H1 (cell line): ENCODE data around the gene TTC23. TPM values are rescaled to one million over a fixed set of nuclear protein-coding genes. Genes with fewer than 3 reads are reported as not detected.
A peak's percentile ranks its signal among the peaks of the same experiment; 100 is the strongest.

Experiments used
- CTCF ChIA-PET: fragments of 300-600 bp; sonication (Branson Sonifier 250); formaldehyde crosslinking; loops from one replicate; lab custom pipeline; 2021; ENCODE audit not compliant: partially characterized antibody; lab: Charles Lee
- POLR2A ChIA-PET: fragments of 300-600 bp; sonication (Branson Sonifier 250); formaldehyde crosslinking; loops from one replicate; lab custom pipeline; 2021; ENCODE audit warnings: inconsistent platforms; ENCODE audit not compliant: partially characterized antibody; lab: Charles Lee
- DNase-seq, 2 experiments: peaks; one replicate each; pipeline versions ENCODE4 v3.0.0 to v3.0.0-alpha.2; 2010 to 2022; ENCODE audit warnings: low spot score in 2 of 2, low read depth in 1 of 2, mixed read lengths in 1 of 2
- FAIRE-seq: peaks from 2 replicates; lab custom pipeline; 2011; peaks lifted over from hg19 to GRCh38; lab: Jason Lieb, UNC
- H2AFZ ChIP-seq: 2 replicates; pipeline ENCODE4 v1.8.1; 2012; ENCODE audit warnings: low read length, inconsistent platforms
- H2AK5ac ChIP-seq: 2 replicates; pipeline ENCODE4 v1.6.1; 2013; ENCODE audit warnings: low read depth, low read length
- H2BK120ac ChIP-seq: replicated peaks from 2 replicates; pipeline ENCODE3; 2013; ENCODE audit warnings: low read depth, low read length, inconsistent platforms
- H2BK12ac ChIP-seq: 2 replicates; pipeline ENCODE4 v1.6.1; 2013; ENCODE audit warnings: low read depth, low read length
- H2BK15ac ChIP-seq: 2 replicates; pipeline ENCODE4 v1.6.1; 2013; ENCODE audit warnings: low read length
- H2BK20ac ChIP-seq: 2 replicates; pipeline ENCODE4 v1.6.1; 2013; ENCODE audit warnings: low read length
- H2BK5ac ChIP-seq: 2 replicates; pipeline ENCODE4 v1.6.1; 2013; ENCODE audit warnings: low read depth, low read length
- H3K14ac ChIP-seq: 2 replicates; pipeline ENCODE4 v1.6.1; 2013; ENCODE audit warnings: inconsistent platforms; ENCODE audit not compliant: insufficient read length
- H3K18ac ChIP-seq: 2 replicates; pipeline ENCODE4 v1.6.1; 2013; ENCODE audit warnings: low read length; ENCODE audit errors: extremely low read depth
- H3K23ac ChIP-seq: 2 replicates; pipeline ENCODE4 v1.6.1; 2013; ENCODE audit warnings: inconsistent platforms; ENCODE audit not compliant: insufficient read length
- H3K23me2 ChIP-seq: 2 replicates; pipeline ENCODE4 v1.6.1; 2013; ENCODE audit warnings: low read depth, low read length
- H3K27ac ChIP-seq: 2 replicates; pipeline ENCODE4 v1.6.1; 2011; ENCODE audit warnings: low read depth, low read length, inconsistent platforms
- H3K27me3 ChIP-seq, 4 experiments: replicated peaks in 1 of 4; 1 replicate in 1 of 4; 2 replicates in 3 of 4; pipeline versions ENCODE4 v1.6.1 to v1.8.1; 2011 to 2013; ENCODE audit warnings: low read length in 3 of 4, mild to moderate bottlenecking in 3 of 4, inconsistent platforms in 2 of 4, mixed read lengths in 2 of 4, moderate library complexity in 1 of 4; ENCODE audit not compliant: control insufficient read depth in 3 of 4, insufficient read depth in 3 of 4; ENCODE audit errors: extremely low read depth in 1 of 4
- H3K36me3 ChIP-seq, 4 experiments: 2 replicates each; pipeline versions ENCODE4 v1.6.1 to v1.8.1; 2011 to 2013; ENCODE audit warnings: mild to moderate bottlenecking in 4 of 4, low read length in 3 of 4, moderate library complexity in 2 of 4, control low read depth in 1 of 4, inconsistent platforms in 1 of 4; ENCODE audit not compliant: insufficient read depth in 4 of 4, control insufficient read depth in 2 of 4
- H3K4ac ChIP-seq: replicated peaks from 2 replicates; pipeline ENCODE3; 2013; ENCODE audit warnings: low read length, low read depth, mixed read lengths, inconsistent platforms; ENCODE audit not compliant: insufficient read length
- H3K4me1 ChIP-seq, 4 experiments: replicated peaks in 1 of 4; 1 replicate in 1 of 4; 2 replicates in 3 of 4; pipeline versions ENCODE4 v1.6.1 to v1.8.1; 2011 to 2013; ENCODE audit warnings: low read length in 3 of 4, inconsistent platforms in 2 of 4, mixed read lengths in 1 of 4; ENCODE audit not compliant: insufficient read depth in 4 of 4, control insufficient read depth in 3 of 4
- H3K4me2 ChIP-seq, 2 experiments: 2 replicates each; pipeline versions ENCODE4 v1.6.1 to v1.8.1; 2011 to 2013; ENCODE audit warnings: low read depth in 2 of 2, low read length in 2 of 2, control low read depth in 1 of 2, inconsistent platforms in 1 of 2, mild to moderate bottlenecking in 1 of 2; ENCODE audit not compliant: insufficient read depth in 1 of 2
- H3K4me3 ChIP-seq, 4 experiments: fragments of 200-600, 300-600 bp in 1 of 4; sonication (generic), shearing (Covaris generic), sonication (Bioruptor Twin) in 1 of 4; 2 replicates each; pipeline versions ENCODE4 v1.5.1 to v1.8.1; 2011 to 2016; ENCODE audit warnings: low read length in 4 of 4, low read depth in 3 of 4, control low read depth in 2 of 4, inconsistent platforms in 2 of 4, mild to moderate bottlenecking in 2 of 4, mixed read lengths in 1 of 4, moderate library complexity in 1 of 4; ENCODE audit not compliant: insufficient read depth in 2 of 4; ENCODE audit errors: extremely low read depth in 1 of 4
- H3K56ac ChIP-seq: replicated peaks from 2 replicates; pipeline ENCODE3; 2013; ENCODE audit warnings: low read depth, mild to moderate bottlenecking, mixed read lengths, low read length, inconsistent platforms; ENCODE audit not compliant: insufficient read length
- H3K79me1 ChIP-seq: 2 replicates; pipeline ENCODE4 v1.6.1; 2013; ENCODE audit warnings: low read depth, low read length, control low read depth
- H3K79me2 ChIP-seq, 2 experiments: 2 replicates each; pipeline versions ENCODE4 v1.6.1 to v1.8.1; 2012 to 2013; ENCODE audit warnings: low read length in 2 of 2, mild to moderate bottlenecking in 2 of 2, inconsistent platforms in 1 of 2; ENCODE audit not compliant: insufficient read depth in 2 of 2, control insufficient read depth in 1 of 2
- H3K9ac ChIP-seq, 4 experiments: replicated peaks in 1 of 4; 1 replicate in 1 of 4; 2 replicates in 3 of 4; pipeline versions ENCODE4 v1.6.1 to v1.8.1; 2011 to 2013; ENCODE audit warnings: low read depth in 3 of 4, low read length in 3 of 4, control low read depth in 2 of 4, mild to moderate bottlenecking in 2 of 4, moderate library complexity in 2 of 4, inconsistent platforms in 1 of 4; ENCODE audit errors: extremely low read depth in 1 of 4
- H3K9me3 ChIP-seq, 2 experiments: 2 replicates each; pipeline versions ENCODE4 v1.6.1 to v1.8.1; 2012 to 2013; ENCODE audit warnings: mild to moderate bottlenecking in 2 of 2, moderate library complexity in 2 of 2, control low read depth in 1 of 2, inconsistent platforms in 1 of 2, low read depth in 1 of 2, low read length in 1 of 2, mixed read lengths in 1 of 2; ENCODE audit not compliant: insufficient read depth in 2 of 2
- H4K20me1 ChIP-seq, 2 experiments: replicated peaks in 1 of 2; 2 replicates each; pipeline versions ENCODE3 to v1.8.1; 2011 to 2013; ENCODE audit warnings: inconsistent platforms in 2 of 2, low read length in 2 of 2, mild to moderate bottlenecking in 1 of 2; ENCODE audit not compliant: insufficient read depth in 2 of 2, control insufficient read depth in 1 of 2
- H4K5ac ChIP-seq: 2 replicates; pipeline ENCODE4 v1.6.1; 2013; ENCODE audit warnings: low read length, low read depth, mixed read lengths, inconsistent platforms; ENCODE audit not compliant: insufficient read length
- H4K8ac ChIP-seq: 2 replicates; pipeline ENCODE4 v1.8.0; 2013; ENCODE audit warnings: mild to moderate bottlenecking, moderate library complexity, low read length, inconsistent platforms; ENCODE audit not compliant: insufficient read depth; ENCODE audit errors: extremely low read depth
- H4K91ac ChIP-seq: replicated peaks from 2 replicates; pipeline ENCODE3; 2013; ENCODE audit warnings: low read length, mixed read lengths, inconsistent platforms; ENCODE audit not compliant: insufficient read length
- POLR2A ChIP-seq, 2 experiments: IDR thresholded peaks; 1 replicate in 1 of 2; 2 replicates in 1 of 2; pipeline ENCODE4 v1.6.1; 2011; ENCODE audit warnings: low read depth in 2 of 2, low read length in 2 of 2, mild to moderate bottlenecking in 2 of 2; ENCODE audit errors: control extremely low read depth in 1 of 2
- WGBS, 2 experiments: shearing (Covaris generic) in 1 of 2; methylation state at CpG; one replicate each; pipeline versions ENCODE4 v1.1.6 to v1.1.7; 2013 to 2015; ENCODE audit warnings: low lambda C conversion rate in 2 of 2, mixed read lengths in 2 of 2, inconsistent platforms in 1 of 2, low coverage in 1 of 2, missing lambda C conversion rate in 1 of 2; ENCODE audit not compliant: insufficient replicate concordance in 2 of 2, insufficient coverage in 1 of 2, insufficient read length in 1 of 2; ENCODE audit errors: extremely low coverage in 1 of 2, missing lambda C conversion rate in 1 of 2; 5-methylcytosine and 5-hydroxymethylcytosine counted together
- polyA plus RNA-seq, 7 experiments: library from polyadenylated mRNA; depleted of rRNA in 3 of 7; stranded (reverse) in 5 of 7; unstranded in 2 of 7; fragments of >200 nt in 5 of 7; fragments of 200-250 nt in 2 of 7; gene quantifications; 1 replicate in 5 of 7; 2 replicates in 1 of 7; 4 replicates in 1 of 7; pipeline versions ENCODE4 v1.2.1 to v1.2.3, GENCODE V29; 2011 to 2013; ENCODE audit warnings: missing spikeins in 2 of 7, mixed read lengths in 2 of 7
- total RNA-seq: library from RNA; stranded (reverse); fragmentation: NEBNext Ultra II Directional; extraction: Animal tissue kit (Norgen Biotek cat#: 25700); gene quantifications from 2 replicates; pipeline ENCODE4 v1.2.1, GENCODE V29; 2021
- TF ChIP-seq, protein P1 (sequence below), 3 experiments: IDR thresholded peaks; 1 replicate in 2 of 3; 2 replicates in 1 of 3; pipeline versions ENCODE4 v1.5.1 to v1.6.1; 2011; ENCODE audit warnings: low read length in 3 of 3, mild to moderate bottlenecking in 3 of 3, inconsistent platforms in 2 of 3, low read depth in 1 of 3, moderate library complexity in 1 of 3; ENCODE audit not compliant: insufficient read depth in 1 of 3; ENCODE audit errors: control extremely low read depth in 1 of 3

The TTC23 gene
- total and polyA plus RNA-seq, 2 of the 8 experiments (the other 6 are each of a cell fraction or from before 2014, with no cell fraction given) = 4.8 to 23.0 TPM

GRCh38 chr15:99124641-99125040 lies 124.7 kb downstream of the TTC23 start:
- Histone ChIP-seq H4K20me1 (no peaks in the 10 kb centered on the region), H2BK15ac (no peak overlapping the region), H3K18ac (no peak overlapping the region), H3K79me2 (no peaks in the 10 kb centered on the region), H4K5ac (no peak overlapping the region), H3K9me3 (no peaks in the 10 kb centered on the region), H3K27ac (no peak overlapping the region; the same call in 1 of the 2 replicates), H3K36me3 (no peaks in the 10 kb centered on the region), H3K23me2 (no peaks in the 10 kb centered on the region), H3K23ac (no peak overlapping the region), H3K9ac (no peak overlapping the region), H3K27me3 (no peaks in the 10 kb centered on the region), H4K91ac (peak overlapping the region; percentile 1), H3K4ac (no peak overlapping the region), H3K4me2 (no peak overlapping the region), H3K14ac (no peak overlapping the region), H3K56ac (no peak overlapping the region), H2BK120ac (no peak overlapping the region), H2BK20ac (no peak overlapping the region), H2BK12ac (0 out of 2 replicates have a peak overlapping the region, but pooled peaks have one; percentile 11), H3K79me1 (no peaks in the 10 kb centered on the region), H2AFZ (no peak overlapping the region), H2BK5ac (no peak overlapping the region), H4K8ac (no peak overlapping the region), H3K4me3 (no peak overlapping the region), H2AK5ac (no peak overlapping the region), H3K4me1 (peaks cover 0 to 21% (median 5%) of the 10 kb centered on the region in 4 experiments; a peak in 5 of 7 replicates)
- FAIRE-seq (no peak), DNase-seq (no peak)
- POLR2A ChIA-PET = interaction anchor here (1.7 kb wide), 1 partner anchor 9 kb away, joined by 5 read pairs; no protein-coding TSS in a partner anchor
- 91% methylated on average over 8 of the region's 8 CpGs; no CpG with 5 or more reads in 1 of the 2 experiments for WGBS, 2 experiments
- CTCF ChIA-PET = interaction anchor here (0.9 to 2.5 kb wide), 7 partner anchors 9 to 49 kb away, joined by 3 to 9 read pairs (median 5); partner anchors contain the start of gene SYNM
- TF ChIP-seq POLR2A (IDR thresholded peaks at IDR 0.05; ENCODE audit: control extremely low read depth in 1 of 2, low read depth in 2 of 2, low read length in 2 of 2) = no peak
- TF ChIP-seq, protein P1, sequence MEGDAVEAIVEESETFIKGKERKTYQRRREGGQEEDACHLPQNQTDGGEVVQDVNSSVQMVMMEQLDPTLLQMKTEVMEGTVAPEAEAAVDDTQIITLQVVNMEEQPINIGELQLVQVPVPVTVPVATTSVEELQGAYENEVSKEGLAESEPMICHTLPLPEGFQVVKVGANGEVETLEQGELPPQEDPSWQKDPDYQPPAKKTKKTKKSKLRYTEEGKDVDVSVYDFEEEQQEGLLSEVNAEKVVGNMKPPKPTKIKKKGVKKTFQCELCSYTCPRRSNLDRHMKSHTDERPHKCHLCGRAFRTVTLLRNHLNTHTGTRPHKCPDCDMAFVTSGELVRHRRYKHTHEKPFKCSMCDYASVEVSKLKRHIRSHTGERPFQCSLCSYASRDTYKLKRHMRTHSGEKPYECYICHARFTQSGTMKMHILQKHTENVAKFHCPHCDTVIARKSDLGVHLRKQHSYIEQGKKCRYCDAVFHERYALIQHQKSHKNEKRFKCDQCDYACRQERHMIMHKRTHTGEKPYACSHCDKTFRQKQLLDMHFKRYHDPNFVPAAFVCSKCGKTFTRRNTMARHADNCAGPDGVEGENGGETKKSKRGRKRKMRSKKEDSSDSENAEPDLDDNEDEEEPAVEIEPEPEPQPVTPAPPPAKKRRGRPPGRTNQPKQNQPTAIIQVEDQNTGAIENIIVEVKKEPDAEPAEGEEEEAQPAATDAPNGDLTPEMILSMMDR (IDR thresholded peaks at IDR 0.05; ENCODE audit: control extremely low read depth in 1 of 3, insufficient read depth in 1 of 3, low read depth in 1 of 3, low read length in 3 of 3) = no peak
